T-helper 2 cell treated with Interferon-gamma antibody and Interleukin-4, amounts not matched to agents 100 ng/mL and 5 ng/mL, for 36 hours (primary cell): Measurements from ENCODE around the gene MMP20. TPM values are rescaled to one million over a fixed set of nuclear protein-coding genes. Genes with fewer than 3 reads are reported as not detected.

Experiments used
- intact Hi-C: fragments of 100-400 bp; cut with micrococcal nuclease; formaldehyde crosslinking; loops from one replicate; pipeline ENCODE4 v1.15.1; 2023
- total RNA-seq: library from RNA; stranded (reverse); gene quantifications from 2 replicates; pipeline ENCODE4 v1.2.3, GENCODE V29; 2022

Gene MMP20
- total RNA-seq, 1 donor from 2014 or later: not detected

GRCh38 chr11:102623128-102623527, 2.0 kb downstream of the MMP20 start:
- intact Hi-C loops: no loop called here

GRCh38 chr11:102622258-102622657, 2.9 kb downstream of the MMP20 start:
- intact Hi-C loops: no loop called here

GRCh38 chr11:102620818-102621561, 4.1 kb downstream of the MMP20 start:
- intact Hi-C loops: no loop called here

GRCh38 chr11:102620179-102620578, 5.0 kb downstream of the MMP20 start:
- intact Hi-C loops: no loop called here

GRCh38 chr11:102617466-102618008, 7.6 kb downstream of the MMP20 start:
- intact Hi-C loops: no loop called here

GRCh38 chr11:102615894-102616432, 9.2 kb downstream of the MMP20 start:
- intact Hi-C loops: no loop called here

GRCh38 chr11:102615077-102615893, 9.8 kb downstream of the MMP20 start:
- intact Hi-C loops: no loop called here

- intact Hi-C loops: loop anchor here (5.0 kb wide), 2 partner anchors 52 to 92 kb away; no protein-coding TSS in a partner anchor
Observed at GRCh38 chr11:102614485-102614884, 10.6 kb downstream of the MMP20 start.

- intact Hi-C loops: loop anchor here (5.0 kb wide), 2 partner anchors 52 to 92 kb away; no protein-coding TSS in a partner anchor
Observed at GRCh38 chr11:102614031-102614430, 11.1 kb downstream of the MMP20 start.

- intact Hi-C loops: loop anchor here (1.0 to 5.0 kb wide), 7 partner anchors 51 to 325 kb away; no protein-coding TSS in a partner anchor
Observed at GRCh38 chr11:102613450-102613849, 11.7 kb downstream of the MMP20 start.

GRCh38 chr11:102611291-102611690, 13.8 kb downstream of the MMP20 start:
- intact Hi-C loops: loop anchor here (5.0 kb wide), 2 partner anchors 49 to 89 kb away; no protein-coding TSS in a partner anchor

- intact Hi-C loops: loop anchor here (5.0 kb wide), 2 partner anchors 48 to 88 kb away; no protein-coding TSS in a partner anchor
Observed at GRCh38 chr11:102610200-102610599, 14.9 kb downstream of the MMP20 start.

GRCh38 chr11:102608699-102609098, 16.4 kb downstream of the MMP20 start:
- intact Hi-C loops: no loop called here

GRCh38 chr11:102604875-102605274, 20.3 kb downstream of the MMP20 start:
- intact Hi-C loops: no loop called here

GRCh38 chr11:102604011-102604410, 21.1 kb downstream of the MMP20 start:
- intact Hi-C loops: no loop called here

GRCh38 chr11:102603576-102603975, 21.6 kb downstream of the MMP20 start:
- intact Hi-C loops: no loop called here

GRCh38 chr11:102603091-102603490, 22.0 kb downstream of the MMP20 start:
- intact Hi-C loops: no loop called here

- intact Hi-C loops: no loop called here
Observed at GRCh38 chr11:102600666-102601065, 24.5 kb downstream of the MMP20 start.

GRCh38 chr11:102599642-102600261, 25.4 kb downstream of the MMP20 start:
- intact Hi-C loops: loop anchor here (2.0 kb wide), 1 partner anchor 39 kb away; no protein-coding TSS in a partner anchor

- intact Hi-C loops: loop anchor here (2.0 kb wide), 1 partner anchor 37 kb away; no protein-coding TSS in a partner anchor
Observed at GRCh38 chr11:102598272-102598671, 26.9 kb downstream of the MMP20 start.

GRCh38 chr11:102596578-102596977, 28.6 kb downstream of the MMP20 start:
- intact Hi-C loops: no loop called here
